ENCODE data around the gene SGPL1.
"Not testable (repeated sequence)": the region's sequence is repeated elsewhere in the genome, so short reads cannot be mapped to it uniquely, and the experiment has no call there.

The SGPL1 gene

GRCh38 chr10:70908406-70909296 is 92.9 kb downstream of the SGPL1 start:
- DNase-seq, result no peak

DNA sequence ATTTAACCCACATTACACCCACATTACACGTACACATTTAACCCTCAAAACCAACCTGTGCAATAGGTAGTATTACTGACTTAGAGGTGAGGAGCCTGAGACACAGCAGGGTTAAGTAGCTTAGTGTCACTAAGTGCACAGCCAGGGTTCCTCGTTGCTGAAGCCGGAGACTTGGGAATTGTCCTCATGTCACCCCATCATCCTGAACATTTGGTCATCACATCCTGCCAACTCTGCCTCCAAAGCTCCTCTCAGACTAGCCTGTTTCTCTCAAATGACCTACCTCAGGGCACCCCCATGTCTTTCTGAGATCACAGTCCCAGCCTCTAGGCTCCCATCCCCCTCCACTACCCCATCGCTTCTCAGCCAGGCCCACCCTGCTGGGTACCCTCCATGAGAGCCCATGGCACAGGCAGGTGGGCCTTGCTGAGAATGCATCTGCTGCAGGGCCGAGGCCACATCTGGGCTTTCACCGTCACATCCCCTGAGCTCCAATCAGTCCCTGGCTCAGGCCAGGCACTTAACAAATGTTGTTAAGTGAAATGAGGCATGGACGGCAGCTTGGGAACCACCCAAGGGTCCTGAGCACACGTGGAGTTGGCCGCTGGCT is 93.7 kb downstream of the SGPL1 start:
- DNase-seq, result no peak

- DNase-seq, result no peak
Observed at GRCh38 chr10:70910486-70911341, 95.0 kb downstream of the SGPL1 start.

GRCh38 chr10:70911386-70911785 is 95.6 kb downstream of the SGPL1 start:
- DNase-seq, result no peak

GRCh38 chr10:70912556-70912955 is 96.8 kb downstream of the SGPL1 start:
- no peak for DNase-seq

DNA sequence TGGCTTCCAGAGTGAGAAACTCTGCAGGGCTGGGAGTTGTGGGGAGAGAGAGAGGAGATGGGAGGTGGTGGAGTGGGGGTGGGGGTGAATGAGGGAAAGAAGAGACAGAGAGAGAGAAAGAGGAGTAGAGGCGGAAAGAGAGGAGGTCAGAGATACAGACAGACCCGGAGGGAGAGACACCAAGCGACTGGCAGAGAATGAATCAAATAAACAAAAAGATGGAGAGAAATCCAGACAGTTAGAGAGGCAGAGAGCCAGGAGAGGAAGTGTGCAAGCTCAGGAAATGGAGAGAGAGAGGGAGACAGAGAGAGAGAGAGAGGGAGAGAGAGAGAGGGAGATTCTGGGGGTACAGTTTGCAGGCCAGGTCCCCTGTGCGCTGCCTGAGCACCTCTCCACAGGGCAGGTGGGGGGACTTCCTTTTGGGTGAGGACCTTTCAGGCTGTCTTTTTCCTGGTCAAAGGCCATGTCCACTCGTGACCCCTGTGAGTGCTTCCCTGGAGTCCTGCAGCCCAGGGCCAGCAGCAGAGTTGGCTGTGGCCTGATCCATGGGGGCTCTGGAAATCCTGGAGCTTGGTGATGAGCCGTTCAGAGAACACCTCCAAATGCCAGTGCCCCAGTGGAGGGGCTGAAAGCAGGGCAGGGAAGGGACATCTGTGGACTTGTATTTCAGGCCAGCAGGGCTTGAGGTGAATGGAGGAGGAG is 97.6 kb downstream of the SGPL1 start:
- no peak for DNase-seq

DNA sequence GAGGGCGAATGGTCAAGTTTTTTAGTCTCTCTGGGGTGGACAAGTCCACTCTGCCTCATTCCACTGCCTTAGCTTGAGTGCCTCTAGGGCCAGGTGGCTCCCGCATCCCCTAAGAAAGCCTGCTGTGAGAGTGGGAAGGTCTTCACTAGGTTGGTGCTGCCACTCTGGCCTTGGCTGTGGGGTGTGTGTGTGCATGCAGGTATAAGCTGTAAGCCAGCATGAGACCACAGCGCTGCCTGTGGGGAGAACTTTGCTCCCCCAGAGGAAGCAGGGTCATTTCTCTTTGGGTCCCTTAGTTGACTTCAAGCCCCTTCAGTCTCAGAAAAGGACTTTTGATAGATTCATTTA is 98.1 kb downstream of the SGPL1 start:
- no peak for DNase-seq

GRCh38 chr10:70914316-70914864 is 98.6 kb downstream of the SGPL1 start:
- no peak for DNase-seq

DNA sequence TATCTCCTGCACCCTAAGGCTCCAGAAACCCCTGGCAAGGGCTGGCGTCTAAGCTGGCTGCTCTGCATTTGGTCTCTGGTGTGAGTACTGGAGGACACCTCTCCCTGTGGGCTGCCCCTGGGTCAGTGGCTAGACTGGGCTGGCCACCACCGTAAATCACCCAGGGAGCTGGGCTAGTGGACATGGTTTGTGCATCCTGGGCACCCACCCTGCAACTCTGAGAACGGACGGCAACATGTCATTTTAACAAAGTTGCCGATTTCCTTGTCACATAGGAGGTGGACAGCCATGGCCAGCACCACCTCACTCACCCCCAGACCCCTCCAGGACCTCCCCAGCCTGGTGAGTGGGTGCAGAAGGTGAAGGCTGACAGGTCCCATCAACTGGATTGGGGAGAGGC is 99.5 kb downstream of the SGPL1 start:
- DNase-seq, result no peak

DNA sequence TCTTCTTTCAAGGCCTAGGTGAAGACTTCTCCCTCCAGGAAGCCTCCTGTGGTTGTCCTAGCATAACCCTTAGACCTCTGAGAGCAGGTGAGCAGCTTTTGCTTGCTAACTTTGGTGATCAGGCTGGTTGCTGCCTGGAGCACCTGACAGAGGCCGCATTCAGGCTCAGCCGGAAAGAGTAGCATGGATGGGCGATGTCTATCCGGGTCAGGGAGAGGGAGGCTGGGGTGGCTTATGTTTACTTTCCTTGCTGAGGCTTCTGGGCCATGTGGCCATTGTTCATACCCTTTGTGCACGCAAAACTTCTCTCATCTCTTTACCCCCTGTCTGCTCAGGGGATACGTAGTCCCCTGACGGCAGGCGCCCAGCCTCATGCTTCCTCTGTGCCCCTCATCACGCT is 100.1 kb downstream of the SGPL1 start:
- no peak for DNase-seq

GRCh38 chr10:70916241-70916640 is 100.5 kb downstream of the SGPL1 start:
- no peak for DNase-seq

GRCh38 chr10:70917226-70917625 is 101.5 kb downstream of the SGPL1 start:
- DNase-seq, result no peak

GRCh38 chr10:70917635-70918034 is 101.9 kb downstream of the SGPL1 start:
- DNase-seq, result no peak

DNA sequence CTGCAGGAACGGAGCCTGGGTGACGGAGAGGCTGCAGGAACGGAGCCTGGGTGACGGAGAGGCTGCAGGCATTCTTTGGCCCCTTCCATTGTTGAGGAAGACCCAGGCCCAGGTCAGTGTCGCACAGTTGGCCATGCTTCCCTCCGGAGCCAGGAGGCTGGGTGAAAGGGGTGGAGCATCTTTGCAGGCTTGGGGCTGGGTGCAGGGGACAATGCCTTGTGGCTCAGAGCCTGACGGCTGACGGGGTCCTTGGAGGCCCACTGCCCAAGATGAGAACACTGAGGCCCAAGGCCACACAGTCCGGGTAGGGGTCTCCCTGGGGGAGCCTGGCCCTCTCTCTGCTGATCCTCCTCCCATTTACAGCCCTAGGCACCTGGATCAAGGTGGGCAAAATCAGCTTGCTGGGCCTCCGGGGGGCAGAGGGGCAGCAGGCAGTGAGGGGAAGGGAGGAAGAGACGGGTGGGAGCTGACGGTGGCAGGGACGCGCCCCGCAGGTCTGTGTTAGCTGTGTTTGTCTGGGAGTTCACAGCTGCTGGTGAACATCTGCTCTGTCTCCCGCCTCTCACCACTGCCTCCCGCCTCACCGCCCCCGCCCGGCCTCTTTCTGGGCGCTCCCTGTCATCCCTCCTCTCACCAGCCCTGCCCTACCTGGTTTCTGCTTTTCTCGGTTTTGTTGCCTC is 103.2 kb downstream of the SGPL1 start:
- DNase-seq, result no peak

GRCh38 chr10:70919906-70920305 is 104.2 kb downstream of the SGPL1 start:
- not testable (repeated sequence) for DNase-seq

DNA sequence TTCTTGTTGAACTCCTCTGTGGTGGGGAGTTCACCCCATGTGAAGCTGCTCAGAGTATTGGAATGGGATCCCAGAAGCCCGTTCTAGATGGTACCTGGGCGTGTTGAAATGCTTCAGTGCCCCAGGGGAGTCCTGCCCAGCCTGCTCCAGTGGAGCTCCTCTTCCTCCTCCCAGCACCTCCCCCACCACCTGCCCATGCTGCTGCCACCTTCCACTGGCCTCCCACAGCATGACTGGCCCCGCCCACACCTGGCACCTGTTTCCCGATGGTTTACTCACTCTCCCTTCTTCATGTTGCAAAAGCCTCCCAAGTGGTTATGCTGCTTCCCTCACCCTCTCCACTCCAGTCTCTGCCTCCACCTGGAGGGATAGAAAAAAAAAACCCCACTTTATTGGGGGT is 104.8 kb downstream of the SGPL1 start:
- no peak for DNase-seq

DNA sequence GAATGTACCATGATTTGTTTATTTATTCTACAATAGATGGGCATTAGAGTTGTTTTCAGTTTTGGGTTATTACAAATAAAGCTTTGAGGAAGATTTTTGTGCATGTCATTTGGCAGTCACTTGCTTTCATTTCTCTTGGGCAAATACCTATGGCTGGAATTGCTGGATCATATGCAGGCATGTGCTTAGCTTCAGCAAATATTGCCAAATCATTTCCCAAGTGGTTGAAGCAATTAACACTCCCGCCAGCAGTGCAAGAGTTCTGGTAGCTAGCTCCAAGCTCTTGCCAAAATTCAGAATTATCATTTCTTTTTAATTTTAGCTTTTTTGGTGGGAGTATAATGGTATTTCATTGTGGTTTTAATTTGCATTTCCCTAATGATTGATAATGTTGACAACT is 105.5 kb downstream of the SGPL1 start:
- DNase-seq, result no peak

GRCh38 chr10:70923696-70924095 is 107.9 kb downstream of the SGPL1 start:
- DNase-seq, result no peak

DNA sequence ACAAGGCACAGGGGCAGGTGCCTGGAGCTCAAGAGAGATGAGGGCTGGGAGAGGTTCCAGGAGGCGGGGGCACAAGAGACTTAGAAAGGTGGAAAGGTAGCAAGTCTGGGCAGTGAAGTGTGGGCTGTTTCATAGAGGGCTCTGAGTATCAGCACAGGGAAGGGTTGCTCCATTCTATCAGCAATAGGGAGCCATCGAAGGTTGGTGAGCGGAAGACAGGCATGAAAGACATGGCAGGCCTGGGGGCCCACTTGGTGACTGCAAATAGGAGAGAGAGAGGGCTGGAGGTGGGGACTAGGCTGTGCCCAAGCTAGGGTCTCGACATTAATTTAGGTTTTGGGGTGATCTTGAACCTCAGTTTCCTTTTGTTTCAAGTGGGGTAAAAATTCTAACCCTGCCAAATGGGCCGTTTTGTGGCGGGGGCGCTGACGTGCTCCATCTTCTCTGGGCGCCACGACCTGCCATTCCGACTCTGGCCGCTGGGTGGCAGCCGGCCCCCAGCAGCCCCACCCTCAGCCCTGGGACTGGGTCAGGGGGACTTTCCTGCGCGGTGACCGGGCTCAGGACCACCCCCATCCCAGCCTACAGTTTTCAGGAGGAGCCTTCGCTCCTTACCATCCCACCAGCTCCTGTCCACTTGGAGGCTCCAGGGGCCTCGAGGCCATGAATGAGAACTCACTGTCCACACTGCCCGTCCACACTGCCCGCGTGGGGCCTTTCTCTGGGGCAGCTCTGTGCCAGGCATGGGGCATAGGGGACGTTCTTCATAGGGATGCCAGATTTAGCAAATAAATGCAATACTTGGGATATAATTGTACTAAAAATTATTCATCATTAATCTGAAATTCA is 109.9 kb downstream of the SGPL1 start:
- DNase-seq, result peak; percentile 64

GRCh38 chr10:70926226-70927000 is 110.7 kb downstream of the SGPL1 start:
- no peak for DNase-seq

All from stimulated activated CD4-positive, alpha-beta T cell treated with anti-CD3 and anti-CD28 coated beads, Interleukin-4, amount 100 ng/mL, for 1 hour (primary cell).